ENCODE data around the gene FEM1B. TPM values are rescaled to one million over a fixed set of nuclear protein-coding genes. Genes with fewer than 3 reads are reported as not detected.

FEM1B gene
- total and polyA plus RNA-seq, 8 donors: 8.2 to 92.0 (median 24.4) TPM

- Histone ChIP-seq H3K4me3 (no peak overlapping the region), H3K4me1 (no peaks in the 10 kb centered on the region), H3K36me3 (no peaks in the 10 kb centered on the region), H3K27me3 (peaks cover 0 to 14% (median 5%) of the 10 kb centered on the region in 3 donors), H3K9me3 (no peaks in the 10 kb centered on the region), H3K27ac (no peak overlapping the region)
- intact Hi-C loops (cut with DNase I; ENCODE audit: low total_unique reads): no loop called here
- WGBS, 5 donors: 65 to 75% (median 72%) methylated on average over 8 to 9 of the region's 9 CpGs
- TF ChIP-seq POLR2AphosphoS5 (IDR thresholded peaks at IDR 0.05): no peak
- TF ChIP-seq POLR2A (IDR thresholded peaks at IDR 0.05): no peak
- no peak for TF ChIP-seq CTCF (IDR thresholded peaks at IDR 0.05)
- TF ChIP-seq EP300 (IDR thresholded peaks at IDR 0.05): no peak
- no peak for DNase-seq
Observed at GRCh38 chr15:68322796-68323195, 45.3 kb downstream of the FEM1B start.

DNA sequence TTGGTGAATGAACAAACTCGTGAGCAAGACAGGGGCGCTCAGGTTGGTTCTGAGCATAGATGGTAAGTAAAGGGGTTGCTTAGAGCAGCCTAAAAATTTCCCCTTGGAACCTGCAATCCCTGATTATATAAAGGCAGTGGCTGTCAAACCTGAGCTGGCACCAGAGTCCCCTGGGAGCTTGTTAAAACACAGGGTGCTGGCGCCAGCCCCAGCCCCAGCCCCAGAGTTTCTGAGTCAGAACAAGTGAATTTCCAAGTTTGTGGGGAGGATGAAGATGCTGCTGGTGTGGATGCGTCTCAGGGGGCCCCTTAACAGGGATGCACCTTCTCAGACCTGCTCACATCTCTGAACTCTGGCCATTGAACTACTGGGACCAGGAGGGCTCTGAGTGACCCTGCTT lies 48.2 kb downstream of the FEM1B start:
- no peak overlapping the region for H3K4me3 ChIP-seq
- no peak overlapping the region for H3K27ac ChIP-seq
- H3K27me3 ChIP-seq: peaks cover 0 to 14% (median 5%) of the 10 kb centered on the region in 3 donors
- intact Hi-C loops (cut with DNase I; ENCODE audit: low total_unique reads): no loop called here
- no peaks in the 10 kb centered on the region for H3K36me3 ChIP-seq
- no peak for DNase-seq
- WGBS, 5 donors: 73 to 82% (median 77%) methylated on average over 4 of the region's 4 CpGs
- no peaks in the 10 kb centered on the region for H3K9me3 ChIP-seq
- TF ChIP-seq EP300 (IDR thresholded peaks at IDR 0.05) (no peak), POLR2AphosphoS5 (IDR thresholded peaks at IDR 0.05) (no peak), POLR2A (IDR thresholded peaks at IDR 0.05) (no peak), CTCF (IDR thresholded peaks at IDR 0.05) (no peak)
- no peaks in the 10 kb centered on the region for H3K4me1 ChIP-seq

DNA sequence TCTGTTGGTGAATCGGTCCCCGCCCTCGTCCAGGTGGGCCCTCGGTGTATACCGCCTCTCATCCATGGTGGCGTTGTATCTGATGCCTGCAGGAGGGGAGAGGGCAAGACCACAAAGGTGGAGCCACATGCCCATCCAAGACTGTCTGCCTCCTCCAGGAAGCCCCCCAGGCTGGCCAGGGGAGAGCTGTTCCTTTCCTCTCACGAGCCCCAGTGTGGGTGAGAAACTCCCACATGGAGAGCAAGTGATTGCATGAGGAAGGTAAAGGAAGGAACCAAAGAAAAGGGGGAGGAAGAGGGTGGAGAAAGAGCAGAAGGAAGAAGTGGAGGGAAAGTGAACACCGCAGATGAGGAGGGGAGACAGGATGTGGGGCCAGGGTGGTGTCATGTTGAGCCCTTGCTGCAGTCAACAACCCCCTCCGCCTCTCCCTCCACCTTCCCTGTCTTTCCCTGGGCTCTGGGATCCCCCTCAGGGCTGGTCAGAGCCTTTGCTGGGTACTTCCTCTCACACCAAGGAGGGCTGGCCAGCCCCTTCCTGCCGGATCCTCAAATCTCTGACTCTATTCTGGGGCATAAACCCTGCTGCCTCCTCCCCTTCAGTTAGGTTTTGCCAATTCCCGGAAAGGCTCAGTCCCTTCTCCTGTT lies 49.3 kb downstream of the FEM1B start:
- TF ChIP-seq CTCF (IDR thresholded peaks at IDR 0.05): no peak
- no peak for TF ChIP-seq POLR2AphosphoS5 (IDR thresholded peaks at IDR 0.05)
- no peak for TF ChIP-seq POLR2A (IDR thresholded peaks at IDR 0.05)
- no peak for TF ChIP-seq EP300 (IDR thresholded peaks at IDR 0.05)
- Histone ChIP-seq H3K9me3 (no peaks in the 10 kb centered on the region), H3K4me3 (no peak overlapping the region), H3K36me3 (no peaks in the 10 kb centered on the region), H3K27me3 (peaks cover 0 to 14% (median 5%) of the 10 kb centered on the region in 3 donors), H3K4me1 (no peaks in the 10 kb centered on the region), H3K27ac (no peak overlapping the region)
- intact Hi-C loops (cut with DNase I; ENCODE audit: low total_unique reads): no loop called here
- no peak for DNase-seq
- 68 to 79% (median 72%) methylated on average over 11 of the region's 11 CpGs for whole genome bisulfite sequencing, 5 donors

- intact Hi-C loops (cut with DNase I; ENCODE audit: low total_unique reads): no loop called here
- Histone ChIP-seq H3K9me3 (no peaks in the 10 kb centered on the region), H3K4me3 (no peak overlapping the region), H3K36me3 (no peaks in the 10 kb centered on the region), H3K27me3 (peaks cover 0 to 14% (median 5%) of the 10 kb centered on the region in 3 donors), H3K27ac (no peak overlapping the region), H3K4me1 (peaks cover 0 to under 1% (median 0%) of the 10 kb centered on the region in 4 donors)
- 70 to 77% (median 73%) methylated on average over 8 of the region's 8 CpGs for WGBS, 5 donors
- TF ChIP-seq POLR2A (IDR thresholded peaks at IDR 0.05) (no peak), EP300 (IDR thresholded peaks at IDR 0.05) (no peak), CTCF (IDR thresholded peaks at IDR 0.05) (no peak), POLR2AphosphoS5 (IDR thresholded peaks at IDR 0.05) (no peak)
- DNase-seq: no peak
Observed at GRCh38 chr15:68328443-68328842, 50.9 kb downstream of the FEM1B start.

Data from stomach (tissue), 9 donors.